Upper lobe of left lung (tissue), 6 donors: ENCODE data around the gene MYL12A. TPM values are rescaled to one million over a fixed set of nuclear protein-coding genes. Genes with fewer than 3 reads are reported as not detected.

Experiments
- ATAC-seq, 2 donors: fragments of 200-7000 bp; cut with Tn5 transposase; one replicate each; pipeline ENCODE4 v1.9.1; 2022; ENCODE audit warnings: mild to moderate bottlenecking in 2 of 2, moderate library complexity in 2 of 2; ENCODE audit not compliant: low FRiP score in 2 of 2
- DNase-seq, 2 donors: peaks; one replicate each; pipeline ENCODE4 v3.0.0-alpha.2; 2019 to 2020
- H3K27ac ChIP-seq, 4 donors: fragments of 200-600 bp; sonication (generic); one replicate each; pipeline ENCODE4 v1.5.1; 2016 to 2019
- H3K27me3 ChIP-seq, 4 donors: fragments of 200-600 bp; sonication (generic); one replicate each; pipeline ENCODE4 v1.5.1; 2017 to 2019
- H3K36me3 ChIP-seq, 4 donors: fragments of 200-600 bp; sonication (generic); one replicate each; pipeline ENCODE4 v1.5.1; 2016 to 2019
- H3K4me1 ChIP-seq, 4 donors: fragments of 200-600 bp; sonication (generic); one replicate each; pipeline ENCODE4 v1.5.1; 2018 to 2019
- H3K4me3 ChIP-seq, 4 donors: fragments of 200-600 bp; sonication (generic); one replicate each; pipeline ENCODE4 v1.5.1; 2017 to 2019; ENCODE audit warnings: mild to moderate bottlenecking in 2 of 4, moderate library complexity in 1 of 4
- H3K9me3 ChIP-seq, 4 donors: fragments of 200-600 bp; sonication (generic); one replicate each; pipeline ENCODE4 v1.5.1; 2018 to 2019
- EP300 ChIP-seq, 4 donors: sonication (generic); formaldehyde crosslinking; IDR thresholded peaks; one replicate each; pipeline ENCODE4 v1.5.1; 2017; ENCODE audit warnings: antibody characterized with exemption in 4 of 4, control low read depth in 2 of 4
- POLR2A ChIP-seq, 4 donors: fragments of 450-650 bp; IDR thresholded peaks; one replicate each; pipeline ENCODE4 v1.5.1; 2016 to 2017; ENCODE audit warnings: antibody characterized with exemption in 4 of 4, mild to moderate bottlenecking in 2 of 4
- POLR2AphosphoS5 ChIP-seq, 2 donors: sonication (generic); formaldehyde crosslinking; IDR thresholded peaks; one replicate each; pipeline ENCODE4 v1.5.1; 2017; ENCODE audit warnings: antibody characterized with exemption in 2 of 2
- WGBS, 2 donors: methylation state at CpG; one replicate each; pipeline ENCODE4 v1.1.5; 2017 to 2018; 5-methylcytosine and 5-hydroxymethylcytosine counted together
- total RNA-seq, 6 donors: library from RNA; depleted of rRNA in 4 of 6; stranded (reverse); fragments of >200 nt in 4 of 6; gene quantifications; one replicate each; pipeline versions ENCODE4 v1.1.0 to v1.2.1, GENCODE V29; 2016 to 2021
- TF ChIP-seq, protein P1 (sequence below), 6 experiments: fragments of 450-650 bp in 4 of 6; fragments of 200-600 bp in 2 of 6; sonication (generic) in 2 of 6; IDR thresholded peaks; one replicate each; pipeline ENCODE4 v1.5.1; 2016 to 2019; ENCODE audit warnings: antibody characterized with exemption in 6 of 6
- donor health status: DM: no; HTN: no; CAD: no; lungs with moderate emphysema.
- donor health status: DM: no; HTN: yes; CAD: no; lungs with severe emphysema.

The MYL12A gene
- total RNA-seq, 6 donors from 2014 or later, result 184 to 702 (median 558) TPM

DNA sequence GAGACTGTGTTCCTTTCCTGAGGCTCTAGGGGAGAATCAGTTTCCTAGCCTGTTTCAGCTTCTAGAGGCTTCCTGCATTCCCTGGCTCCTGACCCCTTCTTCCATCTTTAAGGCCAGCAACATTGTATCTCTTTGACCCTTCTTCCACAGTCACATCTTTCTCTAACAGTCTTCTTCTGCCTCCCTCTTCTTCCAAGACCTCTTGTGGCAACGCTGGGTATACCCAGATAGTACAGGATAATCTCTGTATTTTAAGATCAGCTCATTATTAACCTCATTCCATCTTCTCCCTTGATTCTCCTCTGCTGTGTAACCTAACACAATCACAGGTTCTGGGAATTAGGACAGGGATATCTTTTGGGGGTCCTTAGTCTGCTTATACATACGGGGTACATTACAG lies 8.9 kb upstream of the MYL12A start:
- no peaks in the 10 kb centered on the region for H3K9me3 ChIP-seq
- no peak overlapping the region for H3K4me3 ChIP-seq
- 90 to 92% methylated on average over 2 of the region's 2 CpGs for WGBS, 2 donors
- TF ChIP-seq EP300 (IDR thresholded peaks at IDR 0.05) (no peak), POLR2AphosphoS5 (IDR thresholded peaks at IDR 0.05) (no peak), POLR2A (IDR thresholded peaks at IDR 0.05) (no peak)
- TF ChIP-seq, protein P1, sequence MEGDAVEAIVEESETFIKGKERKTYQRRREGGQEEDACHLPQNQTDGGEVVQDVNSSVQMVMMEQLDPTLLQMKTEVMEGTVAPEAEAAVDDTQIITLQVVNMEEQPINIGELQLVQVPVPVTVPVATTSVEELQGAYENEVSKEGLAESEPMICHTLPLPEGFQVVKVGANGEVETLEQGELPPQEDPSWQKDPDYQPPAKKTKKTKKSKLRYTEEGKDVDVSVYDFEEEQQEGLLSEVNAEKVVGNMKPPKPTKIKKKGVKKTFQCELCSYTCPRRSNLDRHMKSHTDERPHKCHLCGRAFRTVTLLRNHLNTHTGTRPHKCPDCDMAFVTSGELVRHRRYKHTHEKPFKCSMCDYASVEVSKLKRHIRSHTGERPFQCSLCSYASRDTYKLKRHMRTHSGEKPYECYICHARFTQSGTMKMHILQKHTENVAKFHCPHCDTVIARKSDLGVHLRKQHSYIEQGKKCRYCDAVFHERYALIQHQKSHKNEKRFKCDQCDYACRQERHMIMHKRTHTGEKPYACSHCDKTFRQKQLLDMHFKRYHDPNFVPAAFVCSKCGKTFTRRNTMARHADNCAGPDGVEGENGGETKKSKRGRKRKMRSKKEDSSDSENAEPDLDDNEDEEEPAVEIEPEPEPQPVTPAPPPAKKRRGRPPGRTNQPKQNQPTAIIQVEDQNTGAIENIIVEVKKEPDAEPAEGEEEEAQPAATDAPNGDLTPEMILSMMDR (IDR thresholded peaks at IDR 0.05), result no peak
- H3K36me3 ChIP-seq, result no peaks in the 10 kb centered on the region
- no peak overlapping the region for H3K27ac ChIP-seq
- DNase-seq (no peak), ATAC-seq (no peak)
- no peaks in the 10 kb centered on the region for H3K27me3 ChIP-seq
- H3K4me1 ChIP-seq, result no peaks in the 10 kb centered on the region

DNA sequence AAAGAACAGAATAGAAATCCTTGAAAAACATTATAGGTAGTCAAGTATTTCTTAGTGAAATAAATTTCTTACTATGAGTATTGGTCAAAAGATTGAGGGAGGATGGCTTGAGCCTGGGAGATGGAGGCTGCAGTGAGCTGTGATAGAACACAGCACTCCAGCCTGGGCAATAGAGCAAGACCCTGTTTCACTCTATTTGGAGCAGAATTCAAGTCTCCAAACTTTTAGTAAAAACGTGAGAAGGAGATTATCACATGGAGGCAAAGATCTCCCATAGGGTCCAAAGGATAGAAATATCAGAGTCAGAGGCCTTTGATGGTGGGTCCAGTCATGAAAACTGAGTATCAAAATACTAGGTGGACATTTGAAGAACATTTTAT lies 2.4 kb upstream of the MYL12A start:
- H3K27me3 ChIP-seq, result no peaks in the 10 kb centered on the region
- H3K4me3 ChIP-seq, result peak overlapping the region in 2 of 4 donors; percentile 73 to 84
- WGBS, 2 donors, result 86 to 95% methylated on average over 1 of the region's 1 CpG
- H3K9me3 ChIP-seq, result no peaks in the 10 kb centered on the region
- TF ChIP-seq POLR2A (IDR thresholded peaks at IDR 0.05), result no peak
- TF ChIP-seq POLR2AphosphoS5 (IDR thresholded peaks at IDR 0.05), result no peak
- TF ChIP-seq EP300 (IDR thresholded peaks at IDR 0.05), result no peak
- TF ChIP-seq, protein P1 (IDR thresholded peaks at IDR 0.05), result no peak
- peak overlapping the region in 1 of 4 donors; percentile 100 for H3K27ac ChIP-seq
- DNase-seq (no peak), ATAC-seq (no peak)
- peaks cover 0 to 11% (median 0%) of the 10 kb centered on the region in 4 donors for H3K36me3 ChIP-seq
- H3K4me1 ChIP-seq, result peaks cover 17 to 33% (median 20%) of the 10 kb centered on the region in 4 donors

DNA sequence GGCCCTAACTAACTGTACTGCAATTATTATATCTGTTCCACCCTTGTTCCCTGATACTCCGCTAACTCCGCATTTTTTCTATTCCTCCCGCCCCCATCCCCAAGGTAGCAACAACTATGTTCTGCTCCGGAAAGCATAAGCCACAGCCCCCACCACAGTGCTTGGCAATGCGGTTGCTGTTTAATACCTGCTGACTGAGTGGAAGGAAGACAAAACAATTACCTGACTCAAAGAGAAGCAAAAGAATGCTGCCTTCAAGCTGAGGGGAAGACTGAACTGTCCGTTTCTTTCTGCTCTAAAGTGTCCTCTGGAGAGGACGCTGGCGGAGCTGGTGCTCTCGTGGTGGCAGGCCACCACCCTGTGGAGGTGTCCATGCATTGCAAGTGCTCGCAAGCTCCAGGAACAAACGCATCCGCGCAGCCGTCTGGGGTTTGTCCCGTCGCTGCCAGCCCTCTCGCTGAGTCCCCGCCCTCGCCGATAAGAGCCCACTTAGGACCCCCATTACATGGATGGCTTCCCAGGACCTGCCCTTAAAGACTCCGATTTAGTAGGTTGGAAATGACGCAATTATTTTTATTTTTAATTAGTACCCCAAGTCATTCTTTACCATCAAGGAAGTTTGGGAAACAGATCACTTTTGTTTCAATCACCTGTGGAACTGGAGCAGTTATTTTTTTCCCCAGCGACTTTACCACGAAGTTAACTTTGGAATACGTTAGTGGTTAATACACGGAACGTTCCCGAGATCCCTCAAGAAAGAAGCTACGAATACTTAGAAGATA lies 1.6 kb upstream of the MYL12A start:
- Histone ChIP-seq H3K36me3 (peaks cover 0 to 15% (median 0%) of the 10 kb centered on the region in 4 donors), H3K27me3 (no peaks in the 10 kb centered on the region), H3K27ac (peak overlapping the region; percentile 97 to 100 (median 100)), H3K4me1 (peaks cover 24 to 39% (median 28%) of the 10 kb centered on the region in 4 donors), H3K4me3 (peak overlapping the region in 3 of 4 donors; percentile 73 to 96 (median 84)), H3K9me3 (no peaks in the 10 kb centered on the region)
- TF ChIP-seq EP300 (IDR thresholded peaks at IDR 0.05), result peak in 1 of 4 donors; percentile 7
- peak; percentile 36 to 38 for TF ChIP-seq POLR2AphosphoS5 (IDR thresholded peaks at IDR 0.05)
- TF ChIP-seq, protein P1 (IDR thresholded peaks at IDR 0.05), result peak; percentile 93 to 98 (median 96)
- TF ChIP-seq POLR2A (IDR thresholded peaks at IDR 0.05), result peak in 1 of 4 donors; percentile 17
- ATAC-seq, result peak; percentile 87 to 94
- WGBS, 2 donors, result 5 to 8% methylated on average over 29 of the region's 29 CpGs
- peak; percentile 88 to 96 for DNase-seq

DNA sequence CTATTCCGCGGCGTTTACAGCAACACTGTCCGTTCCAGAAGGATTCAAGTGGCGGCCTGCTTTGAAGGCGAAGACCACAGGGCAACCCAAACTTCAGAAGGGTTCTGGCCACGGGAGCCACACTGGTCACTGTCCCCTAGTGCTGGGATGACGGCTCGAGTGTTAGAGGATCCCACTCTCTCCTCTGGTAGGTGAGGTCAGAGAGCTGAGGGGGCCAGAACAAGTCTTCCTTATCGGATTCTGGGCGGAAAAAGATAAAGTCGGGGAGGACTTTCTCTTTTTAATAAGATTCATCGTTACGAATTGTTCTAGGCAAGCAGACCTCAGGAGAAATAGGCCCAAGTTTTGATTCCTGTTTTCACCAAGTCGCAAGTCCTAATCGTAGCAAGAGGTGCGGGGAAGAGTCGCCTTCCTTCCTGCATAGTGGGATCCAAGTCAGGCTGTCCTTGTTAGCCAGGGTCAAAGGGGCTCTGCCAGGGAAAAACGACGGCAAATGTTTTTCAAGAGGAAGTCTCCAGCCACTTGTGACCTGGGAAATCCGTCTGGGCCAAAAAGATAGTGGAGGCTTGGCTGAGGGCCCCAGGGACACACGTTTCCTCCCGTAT lies 864 bp upstream of the MYL12A start:
- ATAC-seq (peak in 1 of 2 donors; percentile 22), DNase-seq (peak in 1 of 2 donors; percentile 52)
- Histone ChIP-seq H3K4me1 (peaks cover 31 to 46% (median 34%) of the 10 kb centered on the region in 4 donors), H3K9me3 (no peaks in the 10 kb centered on the region), H3K27ac (peak overlapping the region; percentile 97 to 100 (median 100)), H3K36me3 (peaks cover 0 to 15% (median 0%) of the 10 kb centered on the region in 4 donors), H3K4me3 (peak overlapping the region; percentile 31 to 96 (median 78)), H3K27me3 (no peaks in the 10 kb centered on the region)
- 21 to 32% methylated on average over 23 of the region's 23 CpGs for WGBS, 2 donors
- peak in 1 of 4 donors; percentile 15 for TF ChIP-seq POLR2A (IDR thresholded peaks at IDR 0.05)
- TF ChIP-seq, protein P1 (IDR thresholded peaks at IDR 0.05), result no peak
- TF ChIP-seq EP300 (IDR thresholded peaks at IDR 0.05), result peak in 2 of 4 donors; percentile 33 to 48
